GM06990 (cell line): ENCODE measurements around the gene CREB3L2.

Source experiments
- DNase-seq: peaks from one replicate; pipeline ENCODE4 v3.0.0-alpha.2; 2011; ENCODE audit not compliant: insufficient read length; ENCODE audit errors: extremely low read depth
- H3K27me3 ChIP-seq: replicated peaks from 2 replicates; pipeline ENCODE4 v1.6.0; 2011; ENCODE audit warnings: low read length; ENCODE audit not compliant: control insufficient read depth, insufficient read depth
- H3K36me3 ChIP-seq: 2 replicates; pipeline ENCODE4 v1.5.1; 2011; ENCODE audit warnings: low read length; ENCODE audit not compliant: control insufficient read depth, insufficient read depth
- H3K4me3 ChIP-seq: replicated peaks from 2 replicates; pipeline ENCODE4 v1.5.1; 2011; ENCODE audit warnings: low read depth, mild to moderate bottlenecking, control low read depth, low read length
- CTCF ChIP-seq: IDR thresholded peaks from 2 replicates; pipeline ENCODE4 v1.5.1; 2011; ENCODE audit warnings: low read length, control low read depth, mild to moderate bottlenecking, inconsistent platforms; ENCODE audit not compliant: insufficient read depth, poor library complexity, severe bottlenecking

The CREB3L2 gene

DNA sequence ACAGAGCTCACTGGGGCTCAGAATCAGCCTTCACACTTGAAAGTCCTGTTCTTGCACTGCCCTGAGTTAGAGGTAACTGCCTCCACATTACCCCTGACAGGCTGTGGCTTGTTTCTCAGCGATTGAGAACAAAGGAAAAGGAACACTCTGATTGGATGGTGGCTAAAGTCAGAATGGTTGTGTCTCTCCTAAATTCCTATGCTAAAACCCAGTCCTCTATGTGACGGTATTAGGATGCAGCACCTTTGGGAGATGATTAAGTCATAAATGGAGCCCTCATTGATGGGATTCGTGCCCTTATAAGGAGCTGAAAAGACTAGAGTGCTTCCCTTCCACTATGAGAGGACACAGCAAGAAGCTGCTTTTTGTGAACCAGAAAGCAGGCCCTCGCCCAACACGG is 116.2 kb downstream of the CREB3L2 start:
- Histone ChIP-seq H3K4me3 (no peak overlapping the region), H3K36me3 (peaks cover 28% of the 10 kb centered on the region), H3K27me3 (no peaks in the 10 kb centered on the region)
- no peak for DNase-seq
- TF ChIP-seq CTCF = no peak

GRCh38 chr7:137882806-137883205 is 119.1 kb downstream of the CREB3L2 start:
- peaks cover 35% of the 10 kb centered on the region for H3K36me3 ChIP-seq
- H3K4me3 ChIP-seq = no peak overlapping the region
- no peak for TF ChIP-seq CTCF
- H3K27me3 ChIP-seq = no peaks in the 10 kb centered on the region
- no peak for DNase-seq

- H3K27me3 ChIP-seq = no peaks in the 10 kb centered on the region
- no peak overlapping the region for H3K4me3 ChIP-seq
- DNase-seq = peak; percentile 38
- TF ChIP-seq CTCF = no peak
- peaks cover 35% of the 10 kb centered on the region for H3K36me3 ChIP-seq
Observed at GRCh38 chr7:137882261-137882668, 119.6 kb downstream of the CREB3L2 start.

DNA sequence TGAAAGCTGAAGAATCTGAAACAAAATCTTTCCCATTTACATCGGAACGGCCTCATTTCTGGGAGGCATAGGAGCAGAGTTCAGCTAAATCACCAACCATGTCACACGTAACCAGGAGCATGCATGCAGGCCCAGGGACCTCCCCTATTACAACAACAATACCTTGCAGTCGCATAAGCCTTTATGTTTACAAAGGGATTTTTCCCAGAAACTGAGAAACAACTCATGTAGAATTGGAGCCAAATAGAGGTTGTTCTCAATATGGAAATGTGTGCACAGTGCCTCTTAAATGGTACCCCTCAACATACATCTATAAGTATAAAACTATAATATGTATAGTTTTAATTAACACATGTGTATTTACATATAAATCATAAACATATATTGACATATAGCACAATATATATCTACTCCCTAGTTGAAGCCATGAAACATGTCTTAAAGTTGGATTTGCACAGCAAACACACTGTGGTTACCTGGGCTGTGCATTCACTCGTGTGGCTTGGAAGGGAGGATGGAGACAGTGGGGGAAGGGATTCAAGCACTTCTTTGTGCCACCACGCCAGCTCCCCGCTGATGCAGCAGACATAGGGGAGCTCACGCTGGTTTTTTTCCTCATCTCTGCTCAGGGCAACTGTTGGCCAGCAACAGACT is 120.2 kb downstream of the CREB3L2 start:
- no peak for DNase-seq
- Histone ChIP-seq H3K4me3 (no peak overlapping the region), H3K27me3 (no peaks in the 10 kb centered on the region), H3K36me3 (peaks cover 35% of the 10 kb centered on the region)
- no peak for TF ChIP-seq CTCF

- no peaks in the 10 kb centered on the region for H3K27me3 ChIP-seq
- DNase-seq = no peak
- TF ChIP-seq CTCF = no peak
- no peak overlapping the region for H3K4me3 ChIP-seq
- peaks cover 34% of the 10 kb centered on the region for H3K36me3 ChIP-seq
Observed at GRCh38 chr7:137880432-137880831, 121.5 kb downstream of the CREB3L2 start.
